ENCODE data around the gene SLC23A1.

Gene SLC23A1

GRCh38 chr5:139383275-139383992 is at the start of gene SLC23A1:
Gene SLC23A1, minus strand, starts transcription at chr5:139383297. Its CDS starts 44 bp downstream, at chr5:139383253.
- H3K4me3 ChIP-seq (ENCODE audit: low read length), result no peak within 1 kb of the TSS
- TF ChIP-seq CTCF (conservative IDR thresholded peaks at IDR 0.05; ENCODE audit: low read length), result no peak
- DNase-seq (ENCODE audit: low read depth), result peak; percentile 46

- TF ChIP-seq CTCF (conservative IDR thresholded peaks at IDR 0.05; ENCODE audit: low read length), result no peak
- no peak overlapping the region for H3K4me3 ChIP-seq (ENCODE audit: low read length)
- DNase-seq (ENCODE audit: low read depth), result no peak
Measured at GRCh38 chr5:139431706-139432105, 48.6 kb upstream of the SLC23A1 start.

- no peak overlapping the region for H3K4me3 ChIP-seq (ENCODE audit: low read length)
- TF ChIP-seq CTCF (conservative IDR thresholded peaks at IDR 0.05; ENCODE audit: low read length), result no peak
- DNase-seq (ENCODE audit: low read depth), result no peak
Measured at GRCh38 chr5:139430015-139430414, 46.9 kb upstream of the SLC23A1 start.

GRCh38 chr5:139426203-139426885 is 43.2 kb upstream of the SLC23A1 start:
- DNase-seq (ENCODE audit: low read depth), result peak; percentile 85
- TF ChIP-seq CTCF (conservative IDR thresholded peaks at IDR 0.05; ENCODE audit: low read length), result no peak
- no peak overlapping the region for H3K4me3 ChIP-seq (ENCODE audit: low read length)

- no peak for TF ChIP-seq CTCF (conservative IDR thresholded peaks at IDR 0.05; ENCODE audit: low read length)
- no peak overlapping the region for H3K4me3 ChIP-seq (ENCODE audit: low read length)
- no peak for DNase-seq (ENCODE audit: low read depth)
Measured at GRCh38 chr5:139425497-139425896, 42.4 kb upstream of the SLC23A1 start.

GRCh38 chr5:139422307-139422893 is 39.3 kb upstream of the SLC23A1 start:
- H3K4me3 ChIP-seq (ENCODE audit: low read length), result no peak overlapping the region
- peak; percentile 76 for DNase-seq (ENCODE audit: low read depth)
- TF ChIP-seq CTCF (conservative IDR thresholded peaks at IDR 0.05; ENCODE audit: low read length), result peak; percentile 98

All from AG10803 (cell line).